HL-60 (cell line): ENCODE measurements around the gene SRRM5.

ENCODE experiments used
- DNase-seq, 2 experiments: peaks; one replicate each; pipeline ENCODE4 v3.0.0-alpha.2; 2010 to 2020; ENCODE audit warnings: low read depth in 1 of 2, low spot score in 1 of 2
- H3K27ac ChIP-seq: fragments of 250-450 bp; sonication (Bioruptor Pico); replicated peaks from 2 replicates; pipeline ENCODE4 v1.5.1; 2020; ENCODE audit warnings: mild to moderate bottlenecking, moderate library complexity
- H3K27me3 ChIP-seq: fragments of 250-450 bp; sonication (Bioruptor Pico); 2 replicates; pipeline ENCODE4 v1.5.1; 2021; ENCODE audit warnings: mild to moderate bottlenecking, moderate library complexity; ENCODE audit not compliant: insufficient read depth, poor library complexity, severe bottlenecking
- H3K4me3 ChIP-seq: replicated peaks from 2 replicates; pipeline ENCODE4 v1.5.1; 2011; ENCODE audit warnings: mild to moderate bottlenecking, control low read depth, low read length; ENCODE audit not compliant: insufficient read depth
- GABPA ChIP-seq: IDR thresholded peaks from 2 replicates; pipeline ENCODE4 v1.6.1; 2012; ENCODE audit warnings: low read depth
- POLR2AphosphoS5 ChIP-seq: IDR thresholded peaks from 2 replicates; pipeline ENCODE4 v1.6.1; 2012; ENCODE audit warnings: low read depth
- SPI1 ChIP-seq: IDR thresholded peaks from 2 replicates; pipeline ENCODE4 v1.6.1; 2012; ENCODE audit warnings: low read depth, mild to moderate bottlenecking, borderline replicate concordance
- TF ChIP-seq, protein P1 (sequence below): IDR thresholded peaks from one replicate; pipeline ENCODE4 v1.5.1; 2011; ENCODE audit warnings: low read length, control low read depth, inconsistent platforms; ENCODE audit not compliant: insufficient read depth
- TF ChIP-seq, protein P2 (sequence below): IDR thresholded peaks from 2 replicates; pipeline ENCODE4 v1.6.1; 2012; ENCODE audit warnings: low read depth; ENCODE audit not compliant: insufficient replicate concordance

Gene SRRM5

DNA sequence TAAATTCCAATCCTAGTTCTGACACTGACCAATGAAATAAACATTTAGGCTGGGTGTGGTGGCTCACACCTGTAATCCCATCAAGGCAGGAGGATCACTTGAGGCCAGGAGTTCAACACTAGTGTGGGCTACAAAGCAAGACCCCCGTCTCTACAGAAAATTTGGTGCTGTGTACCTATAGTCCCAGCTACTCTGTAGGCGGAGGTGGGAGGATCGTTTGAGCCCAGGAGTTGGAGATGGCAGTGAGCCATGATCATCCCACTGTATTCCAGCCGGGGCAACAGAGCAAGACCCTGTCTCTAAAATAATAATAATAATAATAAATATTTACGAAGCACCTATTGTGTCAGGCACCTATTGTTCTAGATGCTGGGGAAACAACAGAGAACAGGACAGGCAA, 22.6 kb upstream of the SRRM5 start:
- H3K4me3 ChIP-seq: no peak overlapping the region
- H3K27ac ChIP-seq: no peak overlapping the region
- DNase-seq: no peak
- TF ChIP-seq POLR2AphosphoS5 (no peak), SPI1 (no peak), GABPA (no peak)
- TF ChIP-seq, protein P1, sequence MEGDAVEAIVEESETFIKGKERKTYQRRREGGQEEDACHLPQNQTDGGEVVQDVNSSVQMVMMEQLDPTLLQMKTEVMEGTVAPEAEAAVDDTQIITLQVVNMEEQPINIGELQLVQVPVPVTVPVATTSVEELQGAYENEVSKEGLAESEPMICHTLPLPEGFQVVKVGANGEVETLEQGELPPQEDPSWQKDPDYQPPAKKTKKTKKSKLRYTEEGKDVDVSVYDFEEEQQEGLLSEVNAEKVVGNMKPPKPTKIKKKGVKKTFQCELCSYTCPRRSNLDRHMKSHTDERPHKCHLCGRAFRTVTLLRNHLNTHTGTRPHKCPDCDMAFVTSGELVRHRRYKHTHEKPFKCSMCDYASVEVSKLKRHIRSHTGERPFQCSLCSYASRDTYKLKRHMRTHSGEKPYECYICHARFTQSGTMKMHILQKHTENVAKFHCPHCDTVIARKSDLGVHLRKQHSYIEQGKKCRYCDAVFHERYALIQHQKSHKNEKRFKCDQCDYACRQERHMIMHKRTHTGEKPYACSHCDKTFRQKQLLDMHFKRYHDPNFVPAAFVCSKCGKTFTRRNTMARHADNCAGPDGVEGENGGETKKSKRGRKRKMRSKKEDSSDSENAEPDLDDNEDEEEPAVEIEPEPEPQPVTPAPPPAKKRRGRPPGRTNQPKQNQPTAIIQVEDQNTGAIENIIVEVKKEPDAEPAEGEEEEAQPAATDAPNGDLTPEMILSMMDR: no peak
- TF ChIP-seq, protein P2, sequence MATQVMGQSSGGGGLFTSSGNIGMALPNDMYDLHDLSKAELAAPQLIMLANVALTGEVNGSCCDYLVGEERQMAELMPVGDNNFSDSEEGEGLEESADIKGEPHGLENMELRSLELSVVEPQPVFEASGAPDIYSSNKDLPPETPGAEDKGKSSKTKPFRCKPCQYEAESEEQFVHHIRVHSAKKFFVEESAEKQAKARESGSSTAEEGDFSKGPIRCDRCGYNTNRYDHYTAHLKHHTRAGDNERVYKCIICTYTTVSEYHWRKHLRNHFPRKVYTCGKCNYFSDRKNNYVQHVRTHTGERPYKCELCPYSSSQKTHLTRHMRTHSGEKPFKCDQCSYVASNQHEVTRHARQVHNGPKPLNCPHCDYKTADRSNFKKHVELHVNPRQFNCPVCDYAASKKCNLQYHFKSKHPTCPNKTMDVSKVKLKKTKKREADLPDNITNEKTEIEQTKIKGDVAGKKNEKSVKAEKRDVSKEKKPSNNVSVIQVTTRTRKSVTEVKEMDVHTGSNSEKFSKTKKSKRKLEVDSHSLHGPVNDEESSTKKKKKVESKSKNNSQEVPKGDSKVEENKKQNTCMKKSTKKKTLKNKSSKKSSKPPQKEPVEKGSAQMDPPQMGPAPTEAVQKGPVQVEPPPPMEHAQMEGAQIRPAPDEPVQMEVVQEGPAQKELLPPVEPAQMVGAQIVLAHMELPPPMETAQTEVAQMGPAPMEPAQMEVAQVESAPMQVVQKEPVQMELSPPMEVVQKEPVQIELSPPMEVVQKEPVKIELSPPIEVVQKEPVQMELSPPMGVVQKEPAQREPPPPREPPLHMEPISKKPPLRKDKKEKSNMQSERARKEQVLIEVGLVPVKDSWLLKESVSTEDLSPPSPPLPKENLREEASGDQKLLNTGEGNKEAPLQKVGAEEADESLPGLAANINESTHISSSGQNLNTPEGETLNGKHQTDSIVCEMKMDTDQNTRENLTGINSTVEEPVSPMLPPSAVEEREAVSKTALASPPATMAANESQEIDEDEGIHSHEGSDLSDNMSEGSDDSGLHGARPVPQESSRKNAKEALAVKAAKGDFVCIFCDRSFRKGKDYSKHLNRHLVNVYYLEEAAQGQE: no peak
- no peaks in the 10 kb centered on the region for H3K27me3 ChIP-seq

DNA sequence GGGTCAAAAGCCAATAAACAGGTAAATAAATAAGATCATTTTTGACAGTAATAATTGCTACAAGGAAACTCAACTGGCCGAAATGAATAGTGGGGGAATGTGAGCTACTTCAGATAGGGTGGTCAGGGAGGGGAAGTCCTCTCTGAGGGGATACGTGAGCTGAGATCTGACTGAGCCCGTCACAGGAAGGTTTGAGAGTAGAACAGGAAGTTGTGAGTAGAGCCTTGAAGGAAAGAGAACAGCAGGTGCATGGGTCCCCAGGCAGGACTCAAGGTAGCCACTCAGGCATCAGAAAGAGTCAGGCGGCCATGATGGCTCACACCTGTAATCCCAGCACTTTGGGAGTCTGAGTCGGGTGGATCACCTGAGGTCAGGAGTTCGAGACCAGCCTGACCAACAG, 22.2 kb upstream of the SRRM5 start:
- H3K27ac ChIP-seq: no peak overlapping the region
- no peak for TF ChIP-seq POLR2AphosphoS5
- TF ChIP-seq SPI1: no peak
- TF ChIP-seq, protein P1: no peak
- no peak for TF ChIP-seq GABPA
- TF ChIP-seq, protein P2: no peak
- no peak overlapping the region for H3K4me3 ChIP-seq
- H3K27me3 ChIP-seq: no peaks in the 10 kb centered on the region
- no peak for DNase-seq

DNA sequence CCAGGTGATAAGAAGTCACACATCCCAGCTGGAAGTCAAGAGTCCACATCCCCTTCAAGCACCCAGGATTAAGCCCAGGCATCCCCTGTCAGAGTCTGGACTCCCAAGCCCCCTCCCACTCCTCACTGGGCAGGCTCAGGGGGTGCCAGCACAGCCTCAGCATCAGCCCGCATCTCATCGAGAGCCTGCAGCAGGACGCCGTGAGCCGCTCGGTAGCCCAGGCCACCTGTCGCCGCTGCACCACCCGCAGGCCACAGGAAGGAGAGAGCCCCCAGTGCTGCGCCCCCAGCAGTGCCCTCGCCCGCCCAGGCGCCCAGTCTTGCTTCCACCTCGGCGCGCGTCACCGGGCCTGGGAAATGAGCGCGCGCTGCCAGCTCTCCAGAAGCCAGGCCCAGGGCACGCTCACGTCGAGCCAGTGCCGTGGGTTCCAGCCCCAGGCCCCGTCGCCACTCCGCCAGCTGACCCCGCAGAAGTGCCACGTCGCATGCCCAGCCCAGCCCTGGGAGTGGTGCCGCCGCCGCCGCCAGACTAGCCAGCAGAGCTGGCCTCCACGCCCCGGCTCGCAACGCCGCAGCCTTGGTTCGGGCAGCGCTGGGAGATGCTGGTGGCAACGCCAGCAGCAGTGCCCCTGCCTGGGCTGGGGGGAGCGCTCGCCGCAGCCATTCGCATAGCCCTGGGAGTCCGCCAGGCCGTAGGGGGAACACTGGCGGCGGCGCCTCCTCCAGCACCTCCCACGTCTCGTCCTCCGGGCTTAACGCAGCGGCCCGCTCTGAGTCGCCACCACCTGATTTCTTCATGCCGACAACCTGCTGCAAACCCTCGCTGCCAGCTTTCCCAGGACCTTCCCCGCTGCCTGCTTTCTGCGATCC, 19.8 kb upstream of the SRRM5 start:
- H3K27ac ChIP-seq: no peak overlapping the region
- no peaks in the 10 kb centered on the region for H3K27me3 ChIP-seq
- TF ChIP-seq, protein P2: no peak
- TF ChIP-seq GABPA (no peak), SPI1 (no peak), POLR2AphosphoS5 (no peak)
- TF ChIP-seq, protein P1: no peak
- no peak overlapping the region for H3K4me3 ChIP-seq
- DNase-seq: no peak
